Skin epidermis (tissue), 12 donors: ENCODE measurements around the gene AEN.

Experiments used
- H3K27ac ChIP-seq, 21 experiments: fragments of 200-600 bp; sonication (generic) in 11 of 21; one replicate each; pipeline ENCODE4 v1.5.0; 2020; ENCODE audit warnings: mild to moderate bottlenecking in 3 of 21, inconsistent platforms in 2 of 21, moderate library complexity in 2 of 21
- H3K4me3 ChIP-seq, 7 experiments: fragments of 200-600 bp; sonication (generic) in 2 of 7; one replicate each; pipeline ENCODE4 v1.5.0; 2020; ENCODE audit warnings: inconsistent platforms in 2 of 7, mild to moderate bottlenecking in 2 of 7, moderate library complexity in 1 of 7

The AEN gene

DNA sequence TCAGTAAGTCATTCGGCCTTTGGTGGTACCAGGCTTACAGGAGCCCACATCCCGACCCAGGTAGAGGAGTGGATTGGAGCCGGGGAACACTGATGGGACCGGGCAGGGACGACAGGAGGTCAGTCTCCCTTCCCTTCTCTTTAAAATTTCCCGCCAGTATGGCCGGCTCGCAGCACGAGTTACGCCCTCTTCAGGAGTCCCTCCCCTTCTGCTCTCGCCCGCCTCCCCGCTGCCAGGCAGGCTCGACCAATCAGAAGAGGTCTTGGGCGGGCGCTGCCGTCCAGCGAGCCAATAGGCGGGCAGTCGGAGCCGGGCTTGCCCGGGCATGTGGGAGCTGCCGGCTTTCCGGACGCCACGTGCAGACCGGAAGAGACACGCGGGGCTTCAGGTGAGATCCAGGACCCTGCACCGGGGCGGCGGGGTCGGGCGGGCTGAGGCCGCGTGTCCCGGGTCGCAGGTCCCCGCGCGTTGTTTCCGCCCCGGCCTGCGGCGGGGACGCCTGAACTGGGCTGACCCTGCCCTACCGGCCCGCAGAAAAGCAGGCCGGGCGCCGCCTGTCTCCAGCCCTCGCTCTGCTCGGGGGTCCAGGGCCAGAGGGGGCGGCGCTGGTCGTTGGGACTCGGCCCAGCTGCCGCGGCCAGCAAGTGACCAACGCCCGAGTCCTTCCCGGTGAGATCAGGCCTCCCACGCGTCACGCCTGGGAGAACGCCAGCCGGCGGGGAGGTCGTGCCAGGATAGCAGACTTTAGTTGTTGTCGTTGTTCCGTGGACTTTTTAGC is at the start of gene AEN:
TSS of gene AEN (plus strand) at position 346 of the 778 bp plus-strand sequence. CDS start 4,870 bp downstream, outside the sequence.
- Histone ChIP-seq H3K4me3 (peak within 1 kb of the TSS; percentile 76 to 100 (median 87)), H3K27ac (peak within 1 kb of the TSS; percentile 86 to 99 (median 96))

GRCh38 chr15:88571852-88572259 is 49.3 kb upstream of the AEN start:
- Histone ChIP-seq H3K4me3 (no peak overlapping the region), H3K27ac (no peak overlapping the region)

GRCh38 chr15:88574077-88574476 is 47.1 kb upstream of the AEN start:
- no peak overlapping the region for H3K27ac ChIP-seq
- no peak overlapping the region for H3K4me3 ChIP-seq

GRCh38 chr15:88574655-88575054 is 46.5 kb upstream of the AEN start:
- H3K27ac ChIP-seq: no peak overlapping the region
- no peak overlapping the region for H3K4me3 ChIP-seq

DNA sequence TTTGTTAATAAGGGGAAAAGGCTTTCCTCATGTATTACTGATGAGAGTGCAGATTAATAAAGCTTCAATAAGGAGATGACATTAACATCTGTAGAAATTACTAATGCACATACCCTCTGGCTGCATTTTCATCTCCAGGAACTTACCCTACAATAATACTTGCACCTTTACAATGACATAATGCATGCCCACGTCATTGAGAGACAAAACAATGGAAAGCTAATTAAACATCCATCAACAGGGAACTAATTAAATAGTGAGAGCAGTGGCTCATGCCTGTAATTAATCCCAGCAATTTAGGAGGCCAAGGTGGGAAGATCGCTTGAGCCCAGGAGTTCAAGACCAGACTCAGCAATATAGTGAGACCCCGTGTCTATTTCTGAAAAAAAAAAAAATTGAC is 41.8 kb upstream of the AEN start:
- no peak overlapping the region for H3K27ac ChIP-seq

GRCh38 chr15:88580532-88580931 is 40.6 kb upstream of the AEN start:
- Histone ChIP-seq H3K27ac (no peak overlapping the region), H3K4me3 (no peak overlapping the region)

More for the DNA sequence above, 41.8 kb upstream of the AEN start:
- no peak overlapping the region for H3K4me3 ChIP-seq

- Histone ChIP-seq H3K27ac (no peak overlapping the region), H3K4me3 (no peak overlapping the region)
Measured at GRCh38 chr15:88586401-88587162, 34.6 kb upstream of the AEN start.

- Histone ChIP-seq H3K27ac (no peak overlapping the region), H3K4me3 (no peak overlapping the region)
Measured at GRCh38 chr15:88590759-88591158, 30.4 kb upstream of the AEN start.

GRCh38 chr15:88591384-88591783 is 29.8 kb upstream of the AEN start:
- H3K27ac ChIP-seq: no peak overlapping the region
- H3K4me3 ChIP-seq: no peak overlapping the region

GRCh38 chr15:88603885-88604284 is 17.3 kb upstream of the AEN start:
- no peak overlapping the region for H3K4me3 ChIP-seq
- no peak overlapping the region for H3K27ac ChIP-seq

DNA sequence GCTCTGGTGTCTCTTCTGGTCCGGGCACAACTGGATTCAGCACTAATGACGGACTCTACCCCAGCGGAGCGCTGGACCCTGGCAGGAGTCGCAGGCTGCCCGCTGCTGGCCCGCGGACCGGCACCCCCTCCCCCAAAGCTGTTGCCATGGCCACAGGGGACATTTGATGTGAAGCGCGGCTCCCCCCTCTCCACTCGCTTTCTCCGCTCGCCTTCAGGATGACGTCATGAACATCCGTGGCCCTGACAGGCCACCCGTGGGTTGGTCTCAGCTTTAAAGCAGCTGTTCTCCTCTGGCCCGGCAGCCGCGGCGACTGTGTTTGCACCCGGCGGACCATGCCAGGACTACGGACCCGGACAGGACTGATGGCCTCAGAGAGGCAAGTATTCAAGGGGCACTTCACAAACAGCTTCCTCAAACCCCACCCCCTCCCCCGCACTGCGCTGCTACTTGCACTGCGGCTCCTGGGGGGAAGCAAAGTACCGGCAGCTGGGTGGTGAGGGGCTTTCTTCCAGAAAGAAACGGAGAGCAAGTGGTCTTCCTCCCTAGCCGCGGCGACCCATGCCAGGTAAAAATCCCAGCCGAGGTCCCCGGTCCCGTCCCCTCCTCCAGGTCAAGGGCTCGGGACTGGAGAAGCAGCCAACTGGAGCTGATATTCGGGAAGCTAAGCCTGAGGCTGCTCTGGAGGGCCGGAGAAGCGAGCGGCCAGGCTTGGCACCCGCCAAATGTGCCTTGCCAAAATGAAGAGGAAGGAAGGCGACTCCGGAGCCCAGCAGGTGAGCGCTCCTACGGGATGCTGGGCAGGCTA is 16.6 kb upstream of the AEN start:
- no peak overlapping the region for H3K27ac ChIP-seq
- no peak overlapping the region for H3K4me3 ChIP-seq

DNA sequence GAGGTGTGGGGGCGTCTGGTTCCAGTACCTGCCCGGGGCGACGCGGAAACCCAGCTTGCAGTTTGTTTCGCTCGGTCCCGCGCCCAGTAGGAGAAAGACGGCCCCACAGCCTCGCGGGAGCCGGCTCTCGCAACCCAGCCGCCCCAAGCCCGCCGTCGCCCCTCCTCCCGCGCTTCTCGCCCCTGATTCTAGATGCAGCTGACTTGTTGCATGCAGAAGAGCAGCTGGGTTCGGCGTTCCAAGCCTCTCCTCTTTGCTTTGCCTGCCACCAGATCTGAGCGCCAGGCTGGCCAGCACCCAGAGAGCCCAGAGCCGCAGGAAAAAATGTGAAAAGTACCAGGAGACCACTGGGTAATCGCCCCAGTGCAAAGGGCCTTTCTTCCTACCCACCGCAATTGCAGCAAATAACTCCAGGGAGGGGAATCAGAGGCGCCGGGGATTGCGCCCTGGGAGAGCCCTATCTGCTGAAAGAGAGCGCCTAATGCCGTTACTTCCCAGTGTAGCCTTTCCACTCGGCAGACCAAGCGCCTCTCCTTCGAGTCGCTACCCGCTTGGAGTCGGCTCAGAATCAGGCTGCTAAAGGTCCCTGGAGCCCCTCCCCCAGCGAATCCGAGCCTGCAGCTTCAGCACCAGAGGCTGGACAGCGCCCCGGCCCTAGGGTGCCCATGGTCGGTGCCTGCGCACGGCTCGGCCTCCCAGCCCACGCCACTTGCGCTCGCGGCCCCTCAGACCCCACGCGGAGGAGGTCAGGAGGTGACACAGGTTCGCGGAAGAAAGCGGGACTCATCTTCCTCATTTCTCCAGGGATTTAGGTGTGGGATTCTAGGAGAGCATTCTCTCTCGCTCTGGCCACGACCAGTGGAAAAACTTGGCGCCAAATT is 15.7 kb upstream of the AEN start:
- no peak overlapping the region for H3K4me3 ChIP-seq

DNA sequence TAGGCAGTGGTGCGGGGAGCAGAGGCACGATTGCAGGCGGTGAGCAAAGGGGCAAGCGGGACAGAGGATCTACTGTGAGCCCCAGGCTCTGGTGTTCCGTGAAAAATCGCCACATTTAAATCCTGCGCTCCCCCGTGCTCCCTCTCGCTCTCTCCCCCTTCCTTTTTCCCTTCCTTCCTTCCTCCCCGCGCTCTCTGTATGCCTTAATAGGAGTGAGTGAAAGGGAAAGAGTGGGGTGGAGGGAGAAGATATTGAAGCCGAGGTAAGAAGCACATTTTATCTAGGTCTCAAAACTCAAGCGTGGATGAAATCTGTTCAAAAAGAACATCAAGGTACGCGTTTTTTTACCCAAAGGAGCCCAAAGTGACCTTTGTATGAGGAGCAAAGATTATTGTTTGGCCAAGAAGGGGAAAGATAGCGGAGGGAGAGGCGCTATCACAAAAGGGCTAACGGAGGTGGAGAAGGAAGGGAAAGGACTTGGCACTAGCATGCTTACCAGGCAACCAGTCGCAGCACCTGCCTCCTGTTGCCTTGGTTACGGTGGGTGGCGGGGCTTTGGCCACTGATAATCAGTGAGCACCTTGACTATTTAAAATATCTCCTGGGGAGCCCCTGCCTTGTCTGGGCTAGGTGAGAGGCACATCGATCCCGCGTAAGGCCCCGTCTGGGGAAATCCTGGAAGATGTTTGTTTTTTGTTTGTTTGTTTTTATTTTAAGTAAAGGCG is 14.9 kb upstream of the AEN start:
- H3K4me3 ChIP-seq: no peak overlapping the region
- H3K27ac ChIP-seq: no peak overlapping the region

More for the DNA sequence above, 15.7 kb upstream of the AEN start:
- H3K27ac ChIP-seq: no peak overlapping the region

GRCh38 chr15:88607951-88608350 is 13.2 kb upstream of the AEN start:
- H3K4me3 ChIP-seq: no peak overlapping the region
- no peak overlapping the region for H3K27ac ChIP-seq

- H3K4me3 ChIP-seq: no peak overlapping the region
- H3K27ac ChIP-seq: no peak overlapping the region
Measured at GRCh38 chr15:88608607-88609181, 12.4 kb upstream of the AEN start.

- H3K27ac ChIP-seq: no peak overlapping the region
- no peak overlapping the region for H3K4me3 ChIP-seq
Measured at GRCh38 chr15:88609344-88610090, 11.6 kb upstream of the AEN start.

- H3K27ac ChIP-seq: no peak overlapping the region
- H3K4me3 ChIP-seq: no peak overlapping the region
Measured at GRCh38 chr15:88610701-88611231, 10.4 kb upstream of the AEN start.
